Esophagus muscularis mucosa (tissue), 4 donors: Measurements from ENCODE around the gene LRP2. TPM values are rescaled to one million over a fixed set of nuclear protein-coding genes. Genes with fewer than 3 reads are reported as not detected.
"Not testable (repeated sequence)": the region's sequence is repeated elsewhere in the genome, so short reads cannot be mapped to it uniquely, and the experiment has no call there.

Experiments used
- DNase-seq: peaks from one replicate; pipeline ENCODE4 v3.0.0-alpha.2; 2017; ENCODE audit errors: extremely low spot score
- H3K27ac ChIP-seq, 4 donors: fragments of 200-600 bp; sonication (generic); replicated peaks in 1 of 4; 1 replicate in 3 of 4; 2 replicates in 1 of 4; pipeline ENCODE4 v1.5.1; 2016 to 2019; ENCODE audit warnings: mild to moderate bottlenecking in 1 of 4
- H3K27me3 ChIP-seq, 4 donors: fragments of 200-600 bp; sonication (generic); one replicate each; pipeline versions ENCODE4 v1.5.1 to v1.6.0; 2016 to 2019
- H3K36me3 ChIP-seq, 4 donors: fragments of 200-600 bp; sonication (generic); one replicate each; pipeline ENCODE4 v1.5.1; 2016 to 2019
- H3K4me1 ChIP-seq, 4 donors: fragments of 200-600 bp; sonication (generic); one replicate each; pipeline ENCODE4 v1.5.1; 2016 to 2019
- H3K4me3 ChIP-seq, 4 donors: fragments of 200-600 bp; sonication (generic); 1 replicate in 2 of 4; 2 replicates in 2 of 4; pipeline ENCODE4 v1.5.1; 2016 to 2019; ENCODE audit warnings: mild to moderate bottlenecking in 4 of 4, moderate library complexity in 1 of 4
- H3K9me3 ChIP-seq, 4 donors: fragments of 200-600 bp; sonication (generic); 1 replicate in 3 of 4; 2 replicates in 1 of 4; pipeline ENCODE4 v1.5.1; 2016 to 2019
- EP300 ChIP-seq: sonication (generic); formaldehyde crosslinking; IDR thresholded peaks from one replicate; pipeline ENCODE4 v1.6.1; 2017; ENCODE audit warnings: antibody characterized with exemption
- POLR2A ChIP-seq: fragments of 450-650 bp; IDR thresholded peaks from one replicate; pipeline ENCODE4 v1.6.1; 2017; ENCODE audit warnings: antibody characterized with exemption, moderate library complexity, mild to moderate bottlenecking, low read depth
- POLR2AphosphoS5 ChIP-seq, 2 donors: sonication (generic); formaldehyde crosslinking; IDR thresholded peaks; one replicate each; pipeline ENCODE4 v1.6.1; 2017; ENCODE audit warnings: antibody characterized with exemption in 2 of 2
- WGBS: methylation state at CpG from one replicate; pipeline ENCODE4 v1.1.5; 2018; 5-methylcytosine and 5-hydroxymethylcytosine counted together
- intact Hi-C: fragments of 100-400 bp; cut with DNase I; formaldehyde crosslinking; loops from one replicate; pipeline ENCODE4 v1.15.1; 2023
- total RNA-seq, 4 donors: library from RNA; depleted of rRNA; stranded (reverse); fragments of >200 nt; gene quantifications; one replicate each; pipeline versions ENCODE4 v1.1.0 to v1.2.1, GENCODE V29; 2016
- TF ChIP-seq, protein P1 (sequence below), 3 experiments: fragments of 200-600 bp in 2 of 3; fragments of 450-650 bp in 1 of 3; sonication (generic) in 2 of 3; IDR thresholded peaks; one replicate each; pipeline ENCODE4 v1.5.1; 2017 to 2019; ENCODE audit warnings: antibody characterized with exemption in 3 of 3, mild to moderate bottlenecking in 2 of 3, moderate library complexity in 1 of 3

The LRP2 gene
- total RNA-seq, 4 donors from 2014 or later = not detected

DNA sequence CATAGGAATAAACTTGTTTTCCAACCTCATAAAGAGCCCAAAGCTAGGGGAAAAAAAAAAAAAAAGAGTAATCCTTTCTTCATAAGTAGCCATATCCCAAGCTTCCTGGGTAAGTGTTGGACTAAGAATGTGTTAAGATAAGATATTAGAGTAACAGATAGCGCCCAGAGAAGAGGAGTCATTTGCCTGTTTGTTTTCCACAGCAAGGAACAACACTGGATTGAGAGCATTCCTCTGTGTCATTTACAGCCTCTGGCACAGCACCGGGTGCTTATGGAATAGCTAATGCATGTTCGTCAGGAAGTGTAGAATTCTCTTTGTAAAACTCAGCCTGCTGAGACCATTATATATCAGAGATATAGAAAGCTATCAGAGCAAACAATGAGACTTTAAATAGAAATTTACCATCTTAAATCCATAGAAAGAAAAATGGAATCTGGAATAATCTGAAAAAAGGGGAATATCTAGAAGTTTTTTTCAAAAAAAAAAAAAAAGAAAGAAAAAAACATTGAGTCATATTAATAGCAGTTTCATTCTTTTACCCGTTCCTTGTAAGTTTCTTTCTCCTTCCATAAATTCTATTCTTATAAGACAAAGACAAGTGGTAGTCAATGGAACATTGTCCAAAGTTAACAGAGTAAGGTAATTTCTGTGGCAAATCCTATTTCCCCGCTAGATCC, 37.6 kb downstream of the LRP2 start:
- TF ChIP-seq POLR2AphosphoS5 (IDR thresholded peaks at IDR 0.05) = no peak
- TF ChIP-seq, protein P1, sequence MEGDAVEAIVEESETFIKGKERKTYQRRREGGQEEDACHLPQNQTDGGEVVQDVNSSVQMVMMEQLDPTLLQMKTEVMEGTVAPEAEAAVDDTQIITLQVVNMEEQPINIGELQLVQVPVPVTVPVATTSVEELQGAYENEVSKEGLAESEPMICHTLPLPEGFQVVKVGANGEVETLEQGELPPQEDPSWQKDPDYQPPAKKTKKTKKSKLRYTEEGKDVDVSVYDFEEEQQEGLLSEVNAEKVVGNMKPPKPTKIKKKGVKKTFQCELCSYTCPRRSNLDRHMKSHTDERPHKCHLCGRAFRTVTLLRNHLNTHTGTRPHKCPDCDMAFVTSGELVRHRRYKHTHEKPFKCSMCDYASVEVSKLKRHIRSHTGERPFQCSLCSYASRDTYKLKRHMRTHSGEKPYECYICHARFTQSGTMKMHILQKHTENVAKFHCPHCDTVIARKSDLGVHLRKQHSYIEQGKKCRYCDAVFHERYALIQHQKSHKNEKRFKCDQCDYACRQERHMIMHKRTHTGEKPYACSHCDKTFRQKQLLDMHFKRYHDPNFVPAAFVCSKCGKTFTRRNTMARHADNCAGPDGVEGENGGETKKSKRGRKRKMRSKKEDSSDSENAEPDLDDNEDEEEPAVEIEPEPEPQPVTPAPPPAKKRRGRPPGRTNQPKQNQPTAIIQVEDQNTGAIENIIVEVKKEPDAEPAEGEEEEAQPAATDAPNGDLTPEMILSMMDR (IDR thresholded peaks at IDR 0.05) = no peak
- TF ChIP-seq POLR2A = no peak
- no peak for TF ChIP-seq EP300
- 40% methylated on average over 5 of the region's 5 CpGs for WGBS
- intact Hi-C loops = no loop called here
- H3K27me3 ChIP-seq = no peaks in the 10 kb centered on the region
- H3K4me1 ChIP-seq = no peaks in the 10 kb centered on the region
- H3K9me3 ChIP-seq = no peaks in the 10 kb centered on the region
- no peaks in the 10 kb centered on the region for H3K36me3 ChIP-seq
- no peak overlapping the region for H3K4me3 ChIP-seq
- no peak for DNase-seq
- H3K27ac ChIP-seq = no peak overlapping the region

DNA sequence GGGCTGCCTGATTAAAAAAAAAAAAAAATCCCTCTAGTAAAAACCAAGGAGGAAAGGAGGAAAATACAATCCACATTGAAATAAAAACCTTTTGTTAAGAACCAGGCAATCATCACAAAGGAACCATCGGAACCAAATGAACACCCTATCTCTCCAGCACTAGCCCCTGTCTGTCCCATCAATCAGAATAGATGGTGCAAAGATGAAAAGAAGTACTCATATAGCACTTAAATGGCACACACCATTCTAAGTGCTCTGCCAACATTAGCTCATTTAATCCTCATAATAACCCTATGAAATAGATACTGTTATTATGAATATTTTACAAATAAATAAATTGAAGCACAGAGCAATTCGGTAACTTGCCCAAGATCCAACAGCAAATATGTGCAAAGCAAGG, 38.5 kb downstream of the LRP2 start:
- no peak overlapping the region for H3K27ac ChIP-seq
- intact Hi-C loops = no loop called here
- WGBS = 58% methylated on average over 2 of the region's 2 CpGs
- no peak overlapping the region for H3K4me3 ChIP-seq
- H3K9me3 ChIP-seq = no peaks in the 10 kb centered on the region
- H3K27me3 ChIP-seq = no peaks in the 10 kb centered on the region
- TF ChIP-seq EP300 (no peak), POLR2A (no peak), POLR2AphosphoS5 (IDR thresholded peaks at IDR 0.05) (no peak)
- TF ChIP-seq, protein P1 (IDR thresholded peaks at IDR 0.05) = no peak
- H3K36me3 ChIP-seq = no peaks in the 10 kb centered on the region
- DNase-seq = no peak
- no peaks in the 10 kb centered on the region for H3K4me1 ChIP-seq

DNA sequence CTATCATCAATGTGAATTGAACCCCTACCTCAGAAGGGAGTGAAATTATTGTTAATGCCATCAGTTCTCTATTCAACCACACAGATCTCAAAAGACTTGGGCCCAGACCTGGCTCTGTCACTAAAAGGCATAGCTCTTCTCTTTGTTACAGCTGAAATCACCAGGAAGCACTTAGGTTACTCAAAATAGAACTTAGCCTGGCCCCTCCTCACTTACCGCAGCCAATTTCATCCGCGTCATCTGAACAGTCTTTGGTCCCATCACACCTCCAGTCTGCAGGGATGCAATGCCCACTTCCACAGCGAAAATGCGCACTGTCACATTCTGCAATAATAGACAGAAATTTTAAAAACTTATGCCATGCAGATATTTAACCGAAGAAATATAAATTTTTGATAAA, 41.8 kb downstream of the LRP2 start:
- H3K36me3 ChIP-seq = no peaks in the 10 kb centered on the region
- no peaks in the 10 kb centered on the region for H3K4me1 ChIP-seq
- 95% methylated on average over 6 of the region's 6 CpGs for WGBS

DNA sequence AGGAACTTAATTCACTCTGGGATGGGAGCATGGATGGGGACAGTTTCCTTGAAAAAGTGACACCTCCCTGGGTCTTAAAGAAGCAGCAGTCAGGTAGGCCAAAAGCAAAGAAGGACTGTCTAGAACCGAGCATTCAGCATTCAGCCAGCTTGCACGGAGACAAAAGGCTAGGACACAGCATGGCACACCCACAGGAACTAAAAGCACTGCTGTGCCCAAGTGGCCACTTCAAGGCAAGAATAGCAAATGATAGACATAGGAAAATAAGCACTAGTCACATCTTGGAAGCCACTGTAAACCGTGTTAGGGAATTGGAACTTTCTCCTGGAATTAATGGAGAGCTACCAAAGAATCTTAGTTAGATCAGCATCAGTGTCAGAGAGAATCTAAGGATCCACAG, 47.0 kb downstream of the LRP2 start:
- DNase-seq = no peak
- Histone ChIP-seq H3K9me3 (no peaks in the 10 kb centered on the region), H3K4me3 (no peak overlapping the region), H3K4me1 (no peaks in the 10 kb centered on the region), H3K27me3 (no peaks in the 10 kb centered on the region), H3K36me3 (no peaks in the 10 kb centered on the region), H3K27ac (no peak overlapping the region)
- 69% methylated on average over 3 of the region's 3 CpGs for WGBS
- intact Hi-C loops = no loop called here
- TF ChIP-seq POLR2AphosphoS5 (IDR thresholded peaks at IDR 0.05) (no peak), POLR2A (no peak), EP300 (no peak)
- TF ChIP-seq, protein P1 (IDR thresholded peaks at IDR 0.05) = no peak

More for the DNA sequence above, 41.8 kb downstream of the LRP2 start:
- TF ChIP-seq EP300 (no peak), POLR2A (no peak)
- Histone ChIP-seq H3K9me3 (no peaks in the 10 kb centered on the region), H3K27me3 (no peaks in the 10 kb centered on the region), H3K27ac (no peak overlapping the region), H3K4me3 (no peak overlapping the region)
- no peak for DNase-seq
- intact Hi-C loops = no loop called here

DNA sequence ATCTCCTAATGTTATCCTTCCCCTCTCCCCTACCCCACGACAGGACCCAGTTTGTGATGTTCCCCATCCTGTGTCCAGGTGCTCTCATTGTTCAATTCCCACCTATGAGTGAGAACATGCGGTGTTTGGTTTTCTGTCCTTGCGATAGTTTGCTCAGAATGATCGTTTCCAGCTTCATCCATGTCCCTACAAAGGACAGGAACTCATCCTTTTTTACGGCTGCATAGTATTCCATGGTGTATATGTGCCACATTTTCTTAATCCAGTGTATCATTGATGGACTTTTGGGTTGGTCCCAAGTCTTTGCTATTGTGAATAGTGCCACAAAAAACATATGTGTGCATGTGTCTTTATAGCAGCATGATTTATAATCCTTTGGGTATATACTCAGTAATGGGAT, 54.0 kb downstream of the LRP2 start:
- H3K27me3 ChIP-seq, H3K9me3 ChIP-seq, H3K36me3 ChIP-seq, H3K27ac ChIP-seq, intact Hi-C loops, H3K4me3 ChIP-seq, DNase-seq, H3K4me1 ChIP-seq: not testable (repeated sequence)
- WGBS = 87% methylated on average over 5 of the region's 5 CpGs

DNA sequence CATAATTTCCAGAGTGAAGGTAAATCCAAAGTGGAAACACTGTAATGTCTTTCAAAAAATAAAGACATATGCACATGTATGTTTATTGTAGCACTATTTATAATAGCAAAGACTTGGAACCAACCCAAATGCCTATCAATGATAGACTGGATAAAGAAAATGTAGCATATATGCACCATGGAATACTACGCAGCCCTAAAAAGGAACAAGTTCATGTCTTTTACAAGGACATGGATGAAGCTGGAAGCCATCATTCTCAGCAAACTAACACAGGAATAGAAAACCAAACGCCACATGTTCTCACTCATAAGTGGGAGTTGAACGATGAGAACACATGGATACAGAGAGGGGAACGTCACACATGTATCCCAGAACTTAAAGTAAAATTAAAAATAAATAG, 57.6 kb downstream of the LRP2 start:
- H3K36me3 ChIP-seq, H3K27ac ChIP-seq, intact Hi-C loops, H3K27me3 ChIP-seq, DNase-seq, H3K4me1 ChIP-seq, H3K4me3 ChIP-seq, H3K9me3 ChIP-seq: not testable (repeated sequence)
- 94% methylated on average over 4 of the region's 4 CpGs for WGBS
